MM.1S (cell line): ENCODE measurements around the gene KCNQ1.

Experiments used
- DNase-seq: peaks from one replicate; pipeline ENCODE4 v3.0.0-alpha.2; 2015
- H2AFZ ChIP-seq: fragments of 300-600 bp; sonication (generic); 2 replicates; pipeline ENCODE4 v1.6.0; 2016; ENCODE audit warnings: antibody characterized with exemption, low read length
- H3F3A ChIP-seq: fragments of 300-600 bp; sonication (generic); 2 replicates; pipeline ENCODE4 v1.6.1; 2016; ENCODE audit warnings: mild to moderate bottlenecking, antibody characterized with exemption, low read length, moderate library complexity, mixed read lengths; ENCODE audit not compliant: insufficient read depth
- H3K27ac ChIP-seq: fragments of 300-600 bp; sonication (generic); 2 replicates; pipeline ENCODE4 v1.5.1; 2016; ENCODE audit warnings: mild to moderate bottlenecking, low read length
- H3K27me3 ChIP-seq: fragments of 300-600 bp; sonication (generic); replicated peaks from 2 replicates; pipeline ENCODE4 v1.6.0; 2016; ENCODE audit warnings: low read length; ENCODE audit not compliant: insufficient read depth
- H3K36me3 ChIP-seq: fragments of 300-600 bp; sonication (generic); replicated peaks from 2 replicates; pipeline ENCODE4 v1.6.1; 2016; ENCODE audit warnings: mild to moderate bottlenecking, low read length, mixed read lengths; ENCODE audit not compliant: insufficient read depth
- H3K4me1 ChIP-seq: fragments of 300-600 bp; sonication (generic); 2 replicates; pipeline ENCODE4 v1.6.1; 2016; ENCODE audit warnings: low read length, mixed read lengths
- H3K4me2 ChIP-seq: fragments of 300-600 bp; sonication (generic); 2 replicates; pipeline ENCODE4 v1.6.0; 2016; ENCODE audit warnings: low read depth, low read length
- H3K4me3 ChIP-seq: fragments of 300-600 bp; sonication (generic); 2 replicates; pipeline ENCODE4 v1.5.1; 2016; ENCODE audit warnings: low read length, mixed read lengths
- H3K79me2 ChIP-seq: fragments of 300-600 bp; sonication (generic); 2 replicates; pipeline ENCODE4 v1.6.1; 2016; ENCODE audit warnings: mixed run types, low read length, mixed read lengths
- H3K9ac ChIP-seq: fragments of 300-600 bp; sonication (generic); 2 replicates; pipeline ENCODE4 v1.6.1; 2016; ENCODE audit warnings: low read length, mixed read lengths
- H3K9me2 ChIP-seq: fragments of 300-600 bp; sonication (generic); replicated peaks from 2 replicates; pipeline ENCODE4 v1.6.1; 2016; ENCODE audit warnings: mild to moderate bottlenecking, low read length, mixed read lengths; ENCODE audit not compliant: insufficient read depth
- H3K9me3 ChIP-seq: fragments of 300-600 bp; sonication (generic); replicated peaks from 2 replicates; pipeline ENCODE4 v1.6.1; 2016; ENCODE audit warnings: mild to moderate bottlenecking, low read length, mixed read lengths; ENCODE audit not compliant: insufficient read depth
- H4K20me1 ChIP-seq: fragments of 300-600 bp; sonication (generic); 2 replicates; pipeline ENCODE4 v1.6.1; 2016; ENCODE audit warnings: mild to moderate bottlenecking, low read length, moderate library complexity, mixed read lengths; ENCODE audit not compliant: insufficient read depth
- CTCF ChIP-seq: fragments of 300-600 bp; sonication (generic); IDR thresholded peaks from 2 replicates; pipeline ENCODE4 v1.5.1; 2016; ENCODE audit warnings: antibody characterized with exemption, low read length, mixed read lengths
- EZH2 ChIP-seq: fragments of 300-600 bp; sonication (generic); optimal IDR thresholded peaks from 2 replicates; pipeline ENCODE3; 2017; ENCODE audit warnings: low read depth, mild to moderate bottlenecking, antibody characterized with exemption, low read length, mixed read lengths
- EZH2phosphoT487 ChIP-seq: fragments of 300-600 bp; sonication (generic); IDR thresholded peaks from 2 replicates; pipeline ENCODE4 v1.6.1; 2018; ENCODE audit warnings: antibody characterized with exemption, low read length

Gene KCNQ1

DNA sequence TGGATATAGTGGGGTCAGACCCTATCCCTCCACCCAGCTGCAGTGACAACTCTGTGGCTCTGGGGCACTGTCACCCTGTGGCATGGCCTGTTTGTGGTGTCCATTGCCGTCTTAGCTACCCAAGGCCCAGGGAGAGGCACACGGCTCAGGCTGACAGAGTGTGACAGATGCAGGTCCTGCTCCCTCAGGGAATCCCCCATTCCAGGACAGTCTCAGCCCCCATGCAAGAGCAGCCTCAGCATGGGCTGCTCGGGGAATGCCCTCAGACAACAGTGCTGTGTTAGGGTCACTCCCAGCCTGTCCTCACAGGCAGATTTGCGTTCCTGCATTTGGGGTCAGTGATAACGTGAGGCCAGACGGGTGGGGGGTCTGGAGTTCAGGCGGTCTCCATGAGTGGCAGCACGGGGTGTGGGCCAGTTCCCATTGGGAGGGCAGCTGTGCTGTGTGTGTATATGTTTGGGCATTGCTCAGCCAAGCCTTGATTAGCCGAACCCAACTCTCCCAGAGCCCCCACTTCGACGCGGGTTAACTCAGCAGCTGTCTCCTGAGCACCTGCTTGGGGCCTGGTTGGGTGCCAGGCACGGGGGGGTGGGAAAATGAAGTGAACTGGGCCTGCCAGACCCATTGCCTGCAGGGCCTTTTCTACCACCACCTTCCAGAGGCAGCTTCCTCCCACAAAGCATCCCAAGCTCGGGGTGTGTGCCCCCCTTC, 260.2 kb downstream of the KCNQ1 start:
- Histone ChIP-seq H3K27ac (no peak overlapping the region), H3K4me1 (no peaks in the 10 kb centered on the region), H3K79me2 (no peaks in the 10 kb centered on the region), H3K9me3 (no peaks in the 10 kb centered on the region), H3F3A (no peaks in the 10 kb centered on the region), H3K4me2 (no peak overlapping the region), H3K4me3 (no peak overlapping the region), H3K9ac (no peak overlapping the region), H2AFZ (no peak overlapping the region), H3K36me3 (no peaks in the 10 kb centered on the region), H4K20me1 (no peaks in the 10 kb centered on the region), H3K9me2 (no peaks in the 10 kb centered on the region), H3K27me3 (no peaks in the 10 kb centered on the region)
- no peak for DNase-seq
- TF ChIP-seq EZH2 (no peak), CTCF (no peak), EZH2phosphoT487 (no peak)

DNA sequence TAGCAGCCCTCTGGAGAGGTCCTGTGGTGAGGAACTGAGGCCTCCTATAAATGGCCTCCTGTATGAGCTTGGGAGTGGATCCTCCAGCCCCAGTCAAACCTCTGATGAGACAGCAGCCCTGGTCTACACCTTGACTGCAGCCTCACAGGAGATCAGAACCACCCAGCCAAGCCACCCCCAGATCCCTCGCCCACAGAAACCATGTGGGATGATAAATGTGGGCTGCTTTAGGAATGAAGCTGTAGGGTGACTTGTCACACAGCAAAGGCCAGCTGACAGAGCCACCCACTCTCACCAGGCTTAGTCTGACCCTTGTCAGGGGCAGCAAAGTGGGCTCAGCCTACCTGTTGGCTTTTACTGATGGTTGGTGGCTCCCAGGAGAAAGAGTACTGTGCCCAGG, 261.5 kb downstream of the KCNQ1 start:
- TF ChIP-seq EZH2 (no peak), EZH2phosphoT487 (no peak), CTCF (no peak)
- no peaks in the 10 kb centered on the region for H3K27me3 ChIP-seq

DNA sequence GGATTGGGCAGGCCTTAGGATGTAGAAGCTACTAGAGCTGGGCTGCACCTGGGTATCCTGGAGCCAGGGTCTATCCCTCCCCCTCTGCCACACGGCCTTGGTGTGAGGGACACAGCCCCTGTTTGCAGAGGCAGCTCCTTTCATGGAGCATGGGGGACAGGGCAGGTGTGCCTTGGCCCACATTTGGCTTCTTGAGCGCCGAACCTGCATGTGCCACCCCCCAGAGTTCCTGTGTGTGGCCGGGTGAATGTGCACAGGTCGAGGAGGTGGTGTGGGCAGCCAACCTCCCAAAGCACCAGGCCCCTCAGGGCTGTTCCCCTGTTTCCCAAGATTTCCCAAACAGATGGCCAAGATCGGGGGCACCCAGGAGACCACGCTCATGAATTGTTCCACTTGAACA, 262.9 kb downstream of the KCNQ1 start:
- no peak overlapping the region for H2AFZ ChIP-seq
- no peaks in the 10 kb centered on the region for H4K20me1 ChIP-seq
- H3K9me2 ChIP-seq, result no peaks in the 10 kb centered on the region
- no peaks in the 10 kb centered on the region for H3K36me3 ChIP-seq
- H3K27ac ChIP-seq, result no peak overlapping the region
- no peaks in the 10 kb centered on the region for H3F3A ChIP-seq
- no peak overlapping the region for H3K4me3 ChIP-seq
- no peaks in the 10 kb centered on the region for H3K9me3 ChIP-seq
- H3K27me3 ChIP-seq, result no peaks in the 10 kb centered on the region
- H3K79me2 ChIP-seq, result no peaks in the 10 kb centered on the region
- DNase-seq, result no peak
- H3K9ac ChIP-seq, result no peak overlapping the region
- no peak overlapping the region for H3K4me2 ChIP-seq
- H3K4me1 ChIP-seq, result no peaks in the 10 kb centered on the region
- TF ChIP-seq CTCF (no peak), EZH2phosphoT487 (no peak), EZH2 (no peak)

More for the DNA sequence above, 261.5 kb downstream of the KCNQ1 start:
- Histone ChIP-seq H3K9me3 (no peaks in the 10 kb centered on the region), H3K4me1 (no peaks in the 10 kb centered on the region), H3K4me2 (no peak overlapping the region), H4K20me1 (no peaks in the 10 kb centered on the region), H3K36me3 (no peaks in the 10 kb centered on the region), H3K9me2 (no peaks in the 10 kb centered on the region), H3F3A (no peaks in the 10 kb centered on the region), H3K27ac (no peak overlapping the region), H3K9ac (no peak overlapping the region), H3K79me2 (no peaks in the 10 kb centered on the region), H2AFZ (no peak overlapping the region), H3K4me3 (no peak overlapping the region)
- DNase-seq, result no peak
